GM12878 (cell line): Measurements from ENCODE around the gene CSRP1. TPM values are rescaled to one million over a fixed set of nuclear protein-coding genes. Genes with fewer than 3 reads are reported as not detected.

Experiments used
- BMI1 ChIP-seq: fragments of 450-650 bp; IDR thresholded peaks from 2 replicates; pipeline ENCODE4 v1.6.1; 2016; ENCODE audit warnings: mild to moderate bottlenecking, moderate library complexity, borderline replicate concordance
- CHD2 ChIP-seq: IDR thresholded peaks from 2 replicates; pipeline ENCODE4 v1.6.1; 2011; ENCODE audit warnings: low read depth, low read length, improper control_type of control experiment, borderline replicate concordance
- EED ChIP-seq: sonication (generic); IDR thresholded peaks from 2 replicates; pipeline ENCODE4 v1.6.1; 2016; ENCODE audit warnings: antibody characterized with exemption, low read depth
- ESRRA ChIP-seq: IDR thresholded peaks from 2 replicates; pipeline ENCODE4 v1.6.1; 2012; ENCODE audit warnings: mild to moderate bottlenecking, low read length, improper control_type of control experiment
- EZH2 ChIP-seq: IDR thresholded peaks from 2 replicates; pipeline ENCODE4 v1.6.1; 2012; ENCODE audit warnings: low read depth, mild to moderate bottlenecking, control low read depth, inconsistent platforms, low read length, borderline replicate concordance; ENCODE audit not compliant: control insufficient read depth
- IKZF1 ChIP-seq: fragments of 450-650 bp; conservative IDR thresholded peaks from 2 replicates; pipeline ENCODE4 v1.6.1; 2017; ENCODE audit warnings: antibody characterized with exemption, mild to moderate bottlenecking
- IRF4 ChIP-seq: IDR thresholded peaks from 2 replicates; pipeline ENCODE4 v1.6.1; 2011; ENCODE audit warnings: low read depth, low read length
- JUNB ChIP-seq: IDR thresholded peaks from 2 replicates; pipeline ENCODE4 v1.6.1; 2016; ENCODE audit warnings: antibody characterized with exemption, mild to moderate bottlenecking
- MAX ChIP-seq: IDR thresholded peaks from 2 replicates; pipeline ENCODE4 v1.6.1; 2012; ENCODE audit warnings: low read depth, low read length, improper control_type of control experiment
- MYB ChIP-seq: fragments of 150-350 bp; IDR thresholded peaks from 2 replicates; pipeline ENCODE4 v1.6.1; 2014; ENCODE audit warnings: mild to moderate bottlenecking, low read depth, low read length, borderline replicate concordance
- MYC ChIP-seq: IDR thresholded peaks from 2 replicates; pipeline ENCODE4 v1.6.1; 2011; ENCODE audit warnings: mild to moderate bottlenecking, low read length, moderate library complexity, inconsistent platforms; ENCODE audit not compliant: insufficient read depth, insufficient replicate concordance, insufficient read length, severe bottlenecking
- NFYB ChIP-seq: IDR thresholded peaks from 2 replicates; pipeline ENCODE4 v1.6.1; 2011; ENCODE audit warnings: low read depth, mild to moderate bottlenecking, low read length, improper control_type of control experiment, moderate library complexity; ENCODE audit not compliant: insufficient read depth
- NR2C2 ChIP-seq: IDR thresholded peaks from 2 replicates; pipeline ENCODE4 v1.6.1; 2011; ENCODE audit warnings: borderline replicate concordance, low read depth; ENCODE audit not compliant: control insufficient read depth, insufficient read length
- POLR2AphosphoS2 ChIP-seq: IDR thresholded peaks from 2 replicates; pipeline ENCODE4 v1.6.1; 2011; ENCODE audit warnings: low read depth, mild to moderate bottlenecking, low read length, improper control_type of control experiment, moderate library complexity
- POLR2AphosphoS5 ChIP-seq: IDR thresholded peaks from 2 replicates; pipeline ENCODE4 v1.6.1; 2011; ENCODE audit warnings: mild to moderate bottlenecking, low read length, inconsistent platforms
- PRDM15 ChIP-seq: fragments of 450-650 bp; formaldehyde crosslinking; IDR thresholded peaks from 2 replicates; pipeline ENCODE4 v1.4.0; 2020; ENCODE audit warnings: mild to moderate bottlenecking, moderate library complexity
- RUNX3 ChIP-seq: IDR thresholded peaks from 2 replicates; pipeline ENCODE4 v1.6.1; 2012; ENCODE audit warnings: low read length, inconsistent platforms
- USF1 ChIP-seq: IDR thresholded peaks from 2 replicates; pipeline ENCODE4 v1.6.1; 2011; ENCODE audit warnings: borderline replicate concordance, low read depth, mild to moderate bottlenecking, moderate library complexity, mixed read lengths, low read length; ENCODE audit not compliant: insufficient read depth; ENCODE audit errors: extremely low read length
- YBX1 ChIP-seq: fragments of 450-650 bp; IDR thresholded peaks from 2 replicates; pipeline ENCODE4 v1.6.1; 2016; ENCODE audit warnings: antibody characterized with exemption
- ZNF622 ChIP-seq: fragments of 450-650 bp; IDR thresholded peaks from 2 replicates; pipeline ENCODE4 v1.6.1; 2017; ENCODE audit warnings: mild to moderate bottlenecking, inconsistent platforms
- ZNF687 ChIP-seq: fragments of 450-650 bp; IDR thresholded peaks from 2 replicates; pipeline ENCODE4 v1.6.1; 2017; ENCODE audit warnings: mild to moderate bottlenecking, moderate library complexity
- polyA plus RNA-seq, 11 experiments: library from polyadenylated mRNA; depleted of rRNA in 4 of 11; unstranded in 6 of 11; stranded (reverse) in 5 of 11; fragments of >200 nt; fragmentation: Nextera tagmentation in 4 of 11; fragmentation: Illumina TruSeq in 1 of 11; extraction: Ambion mirVana in 4 of 11; extraction: Trizol in 1 of 11; gene quantifications; 1 replicate in 1 of 11; 2 replicates in 10 of 11; pipeline versions ENCODE4 v1.2.1 to v1.2.3, GENCODE V29; 2011 to 2016; ENCODE audit warnings: inconsistent platforms in 2 of 11, missing spikeins in 2 of 11, low read depth in 1 of 11
- total RNA-seq, 4 experiments: library from RNA; depleted of rRNA in 3 of 4; stranded (reverse); fragments of >200 nt in 3 of 4; fragmentation: Illumina TruSeq in 1 of 4; extraction: Trizol in 1 of 4; gene quantifications; 2 replicates each; pipeline versions ENCODE4 v1.2.1 to v1.2.3, GENCODE V29; 2013 to 2021

Gene CSRP1
- total and polyA plus RNA-seq, 10 of the 15 experiments (the other 5 are each of a cell fraction or from before 2014, with no cell fraction given), result 23.4 to 99.2 (median 80.7) TPM

- TF ChIP-seq EZH2, result no peak
- TF ChIP-seq NFYB, result peak; percentile 54; the same call in 1 of the 2 replicates
- no peak for TF ChIP-seq BMI1
- peak; percentile 41; the same call in 1 of the 2 replicates for TF ChIP-seq MAX
- TF ChIP-seq ZNF622, result no peak
- no peak for TF ChIP-seq IRF4
- TF ChIP-seq YBX1, result no peak
- no peak for TF ChIP-seq NR2C2
- peak; percentile 44 for TF ChIP-seq MYC
- no peak for TF ChIP-seq PRDM15 (CRISPR knock-in tag)
- TF ChIP-seq IKZF1, result peak; percentile 83
- TF ChIP-seq JUNB, result no peak
- TF ChIP-seq MYB, result no peak
- no peak for TF ChIP-seq ESRRA
- peak; percentile 91 for TF ChIP-seq ZNF687
- TF ChIP-seq EED, result 0 out of 2 replicates have a peak, but pooled peaks have one; percentile 32
- TF ChIP-seq POLR2AphosphoS2, result peak; percentile 75; the same call in 1 of the 2 replicates
- TF ChIP-seq POLR2AphosphoS5, result peak; percentile 87; the same call in 1 of the 2 replicates
- TF ChIP-seq CHD2, result 0 out of 2 replicates have a peak, but pooled peaks have one; percentile 21
- TF ChIP-seq USF1, result no peak
- TF ChIP-seq RUNX3, result no peak
These were observed at the start of gene CSRP1 (continued) for GRCh38 chr1:201506557-201507359.
